ENCODE measurements around the gene DCAF7.

DCAF7 gene

GRCh38 chr17:63524051-63524450 lies 26.2 kb upstream of the DCAF7 start:
- DNase-seq (ENCODE audit: insufficient read length, low spot score) (no peak), FAIRE-seq (no peak)

DNA sequence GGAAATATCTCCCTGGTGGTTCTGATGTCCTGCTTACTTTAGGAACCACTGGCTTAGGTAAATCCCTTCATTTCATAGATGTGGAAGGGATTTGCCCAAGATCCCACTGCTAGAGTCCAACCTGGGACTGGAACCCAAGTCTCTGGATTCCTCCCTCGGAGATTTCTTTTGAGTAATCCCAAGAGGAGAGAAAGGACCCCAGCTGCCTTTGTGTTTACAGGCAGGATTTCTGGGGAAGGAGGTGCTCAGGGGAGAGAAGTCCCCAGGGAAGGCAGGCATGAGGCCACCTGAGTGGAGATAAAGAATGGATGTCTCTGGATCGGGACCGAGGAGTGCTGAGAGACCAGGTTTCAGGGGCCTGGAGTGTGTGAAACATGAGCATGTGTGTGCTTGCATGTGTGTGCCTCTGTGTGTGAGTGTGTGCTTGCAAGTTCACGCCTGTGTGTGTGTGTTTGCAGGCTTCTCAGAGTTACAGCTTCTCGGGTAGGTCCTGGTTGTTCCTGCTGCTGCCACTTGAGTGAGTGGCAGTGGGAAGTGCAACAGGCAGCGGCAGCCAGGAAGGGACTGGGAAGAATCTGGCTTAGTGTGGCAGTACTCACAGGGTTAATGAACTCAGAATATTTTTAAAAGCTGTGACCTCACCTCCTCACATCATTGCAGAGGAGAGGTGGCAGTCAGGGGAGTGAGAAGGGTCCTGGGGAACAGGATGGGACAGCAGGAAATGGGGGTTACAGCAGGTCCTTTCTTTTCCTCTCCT lies 24.9 kb upstream of the DCAF7 start:
- DNase-seq (ENCODE audit: insufficient read length, low spot score) (no peak), FAIRE-seq (no peak)

DNA sequence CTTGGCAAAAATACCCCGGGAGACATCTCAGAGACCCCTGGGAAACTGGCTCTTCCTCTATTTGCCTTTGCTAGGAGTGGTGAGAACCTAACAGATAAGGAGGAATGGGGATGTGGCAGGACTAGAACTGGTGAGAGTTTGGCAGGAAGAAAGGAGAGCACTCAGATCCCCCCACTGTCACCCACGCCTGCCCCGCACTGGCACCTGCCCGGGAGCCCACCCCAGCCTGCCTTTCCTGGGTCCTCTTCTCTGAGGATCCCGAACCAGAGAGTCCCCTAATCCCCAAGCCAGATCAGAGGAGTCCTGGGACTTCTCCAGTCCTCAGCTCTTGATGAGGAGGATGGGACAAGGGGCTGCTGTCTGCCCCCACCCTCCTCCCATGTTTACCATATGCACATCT lies 23.4 kb upstream of the DCAF7 start:
- FAIRE-seq: no peak
- no peak for DNase-seq (ENCODE audit: insufficient read length, low spot score)

DNA sequence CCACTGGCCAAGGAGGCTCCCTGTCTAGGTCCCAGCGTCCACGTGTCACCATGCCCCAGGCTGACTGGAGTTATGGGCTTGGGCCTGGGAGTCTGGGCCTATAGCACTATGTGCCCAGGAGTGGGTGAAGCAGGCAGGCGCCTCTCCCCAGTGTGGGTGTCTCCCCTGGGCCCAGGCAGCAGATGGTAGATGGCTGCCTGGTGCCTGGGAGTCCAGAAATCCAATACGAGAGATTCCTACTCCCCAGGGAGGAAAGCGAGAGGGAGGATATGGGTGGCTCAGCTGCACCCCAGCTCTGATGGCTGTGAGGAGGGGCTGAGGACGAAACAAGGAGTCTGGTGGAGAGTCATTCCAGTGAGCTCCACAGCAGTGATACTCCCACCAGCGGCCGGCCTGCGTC lies 22.1 kb upstream of the DCAF7 start:
- DNase-seq (ENCODE audit: insufficient read length, low spot score): no peak
- FAIRE-seq: no peak

DNA sequence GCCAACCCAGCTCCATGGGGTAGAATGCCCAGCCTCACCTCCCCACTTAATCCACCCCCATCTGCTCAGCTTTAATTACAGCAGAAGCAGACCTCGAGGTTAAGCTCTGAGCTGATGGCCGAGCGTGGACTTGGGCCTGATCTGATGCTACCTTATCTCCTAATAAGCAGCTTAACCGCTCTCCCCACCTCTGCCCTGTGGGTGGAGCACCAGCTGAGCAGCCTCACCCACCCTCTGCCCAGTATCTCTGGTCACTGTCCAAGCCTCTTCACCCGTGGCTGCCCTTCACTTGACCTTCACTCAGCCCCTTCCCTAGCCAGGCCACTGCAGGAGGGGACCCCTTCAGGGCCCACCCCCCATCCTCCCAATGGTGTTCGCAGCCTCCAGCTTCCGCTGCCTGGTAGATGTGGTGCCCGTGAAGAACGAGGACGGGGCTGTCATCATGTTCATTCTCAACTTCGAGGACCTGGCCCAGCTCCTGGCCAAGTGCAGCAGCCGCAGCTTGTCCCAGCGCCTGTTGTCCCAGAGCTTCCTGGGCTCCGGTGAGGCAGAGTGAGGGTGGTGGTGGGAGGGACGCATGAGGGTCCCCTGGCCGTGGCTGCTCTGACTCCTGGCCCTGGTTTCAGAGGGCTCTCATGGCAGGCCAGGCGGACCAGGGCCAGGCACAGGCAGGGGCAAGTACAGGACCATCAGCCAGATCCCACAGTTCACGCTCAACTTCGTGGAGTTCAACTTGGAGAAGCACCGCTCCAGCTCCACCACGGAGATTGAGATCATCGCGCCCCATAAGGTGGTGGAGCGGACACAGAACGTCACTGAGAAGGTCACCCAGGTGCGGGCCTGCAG lies 20.3 kb upstream of the DCAF7 start:
- FAIRE-seq (no peak), DNase-seq (ENCODE audit: insufficient read length, low spot score) (no peak)

GRCh38 chr17:63530557-63531021 lies 19.7 kb upstream of the DCAF7 start:
- no peak for DNase-seq (ENCODE audit: insufficient read length, low spot score)
- no peak for FAIRE-seq

GRCh38 chr17:63531022-63531965 lies 19.0 kb upstream of the DCAF7 start:
- DNase-seq (ENCODE audit: insufficient read length, low spot score) (no peak), FAIRE-seq (no peak)

- no peak for FAIRE-seq
- DNase-seq (ENCODE audit: insufficient read length, low spot score): no peak
These were observed 16.7 kb upstream of the DCAF7 start for GRCh38 chr17:63533433-63534077.

DNA sequence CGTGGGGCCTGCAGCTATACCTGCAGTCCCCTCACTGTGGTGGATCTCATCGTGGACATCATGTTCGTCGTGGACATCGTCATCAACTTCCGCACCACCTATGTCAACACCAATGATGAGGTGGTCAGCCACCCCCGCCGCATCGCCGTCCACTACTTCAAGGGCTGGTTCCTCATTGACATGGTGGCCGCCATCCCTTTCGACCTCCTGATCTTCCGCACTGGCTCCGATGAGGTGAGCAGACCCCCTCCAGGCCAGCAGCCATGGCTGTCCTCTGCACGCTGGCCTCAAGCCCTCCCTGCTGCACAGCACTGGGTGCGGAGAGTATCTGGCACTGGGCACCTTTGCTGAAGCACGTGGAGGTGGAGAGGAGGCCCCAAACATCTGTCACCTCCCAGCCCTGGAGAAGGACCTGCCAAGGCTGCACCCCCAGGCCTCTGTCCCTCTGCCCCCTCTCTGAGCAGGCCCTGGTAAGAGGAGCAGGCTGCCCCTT lies 16.2 kb upstream of the DCAF7 start:
- FAIRE-seq: no peak
- no peak for DNase-seq (ENCODE audit: insufficient read length, low spot score)

DNA sequence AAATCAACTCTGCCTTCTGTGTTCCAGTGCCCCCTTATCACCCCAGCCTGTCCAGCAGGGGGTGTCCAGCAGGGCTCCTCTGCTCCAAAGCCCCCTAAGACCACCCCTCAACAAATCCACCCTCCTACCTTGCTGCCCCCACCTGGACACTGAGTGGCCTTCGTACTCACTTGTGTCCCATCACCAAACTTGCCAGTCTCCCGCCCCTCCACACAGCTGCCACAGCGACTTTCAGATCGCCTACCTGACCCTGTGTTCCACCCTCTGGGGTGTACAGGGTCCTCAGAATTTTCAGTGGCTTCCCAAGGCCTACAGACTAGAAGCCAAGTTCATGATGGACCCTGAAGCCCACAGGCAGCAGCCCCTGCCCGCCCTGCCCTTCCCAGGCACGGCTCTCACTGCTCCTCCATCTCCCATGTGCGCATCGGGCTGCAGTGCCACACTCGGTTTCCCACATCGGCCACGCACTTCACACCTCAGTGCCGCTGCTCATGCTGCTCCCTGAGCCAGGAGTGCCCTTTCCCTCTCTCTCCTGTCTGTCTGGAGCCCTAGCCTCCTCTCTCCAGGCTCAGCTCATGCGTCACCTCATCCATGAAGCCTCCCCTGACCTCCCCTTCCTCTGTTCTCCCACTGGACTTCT lies 15.3 kb upstream of the DCAF7 start:
- DNase-seq (ENCODE audit: insufficient read length, low spot score): no peak
- FAIRE-seq: no peak

DNA sequence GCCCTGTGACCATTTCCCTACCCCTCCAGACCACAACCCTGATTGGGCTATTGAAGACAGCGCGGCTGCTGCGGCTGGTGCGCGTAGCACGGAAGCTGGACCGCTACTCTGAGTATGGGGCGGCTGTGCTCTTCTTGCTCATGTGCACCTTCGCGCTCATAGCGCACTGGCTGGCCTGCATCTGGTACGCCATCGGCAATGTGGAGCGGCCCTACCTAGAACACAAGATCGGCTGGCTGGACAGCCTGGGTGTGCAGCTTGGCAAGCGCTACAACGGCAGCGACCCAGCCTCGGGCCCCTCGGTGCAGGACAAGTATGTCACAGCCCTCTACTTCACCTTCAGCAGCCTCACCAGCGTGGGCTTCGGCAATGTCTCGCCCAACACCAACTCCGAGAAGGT lies 14.6 kb upstream of the DCAF7 start:
- FAIRE-seq (no peak), DNase-seq (ENCODE audit: insufficient read length, low spot score) (no peak)

DNA sequence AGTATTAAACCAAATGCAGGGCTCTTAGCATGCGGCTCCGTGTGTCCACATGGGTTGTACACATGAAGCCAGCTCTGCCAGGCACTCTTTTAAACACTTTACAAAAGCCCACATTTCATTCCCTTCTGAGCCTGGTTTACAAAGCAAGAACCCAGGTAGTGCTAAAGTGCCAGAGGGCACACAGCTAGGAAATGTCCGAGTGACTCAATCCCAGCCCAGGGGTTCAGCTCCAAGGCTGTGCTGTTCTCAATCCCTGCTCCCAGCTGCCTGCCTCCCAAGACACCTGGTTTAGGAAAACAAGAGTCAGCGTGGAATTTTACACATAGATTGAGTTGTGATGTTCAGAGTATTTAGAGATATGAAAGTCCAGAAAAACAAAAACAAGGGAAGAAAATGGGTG lies 13.3 kb upstream of the DCAF7 start:
- DNase-seq (ENCODE audit: insufficient read length, low spot score) (no peak), FAIRE-seq (no peak)

DNA sequence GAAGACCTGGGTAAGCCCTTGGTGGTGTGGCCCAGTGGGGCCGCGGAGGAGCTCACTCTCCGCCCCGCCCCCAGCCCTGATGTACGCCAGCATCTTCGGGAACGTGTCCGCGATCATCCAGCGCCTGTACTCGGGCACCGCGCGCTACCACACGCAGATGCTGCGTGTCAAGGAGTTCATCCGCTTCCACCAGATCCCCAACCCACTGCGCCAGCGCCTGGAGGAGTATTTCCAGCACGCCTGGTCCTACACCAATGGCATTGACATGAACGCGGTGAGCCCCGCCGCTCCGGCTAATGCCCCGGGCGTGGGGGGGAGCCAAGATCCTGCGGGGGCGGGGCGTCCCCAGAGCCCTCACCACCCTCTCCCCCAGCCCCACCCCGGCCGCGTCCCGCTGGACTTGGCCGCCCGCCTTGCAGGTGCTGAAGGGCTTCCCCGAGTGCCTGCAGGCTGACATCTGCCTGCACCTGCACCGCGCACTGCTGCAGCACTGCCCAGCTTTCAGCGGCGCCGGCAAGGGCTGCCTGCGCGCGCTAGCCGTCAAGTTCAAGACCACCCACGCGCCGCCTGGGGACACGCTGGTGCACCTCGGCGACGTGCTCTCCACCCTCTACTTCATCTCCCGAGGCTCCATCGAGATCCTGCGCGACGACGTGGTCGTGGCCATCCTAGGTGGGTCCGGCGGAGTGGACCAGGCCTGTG lies 12.1 kb upstream of the DCAF7 start:
- FAIRE-seq (no peak), DNase-seq (ENCODE audit: insufficient read length, low spot score) (no peak)

DNA sequence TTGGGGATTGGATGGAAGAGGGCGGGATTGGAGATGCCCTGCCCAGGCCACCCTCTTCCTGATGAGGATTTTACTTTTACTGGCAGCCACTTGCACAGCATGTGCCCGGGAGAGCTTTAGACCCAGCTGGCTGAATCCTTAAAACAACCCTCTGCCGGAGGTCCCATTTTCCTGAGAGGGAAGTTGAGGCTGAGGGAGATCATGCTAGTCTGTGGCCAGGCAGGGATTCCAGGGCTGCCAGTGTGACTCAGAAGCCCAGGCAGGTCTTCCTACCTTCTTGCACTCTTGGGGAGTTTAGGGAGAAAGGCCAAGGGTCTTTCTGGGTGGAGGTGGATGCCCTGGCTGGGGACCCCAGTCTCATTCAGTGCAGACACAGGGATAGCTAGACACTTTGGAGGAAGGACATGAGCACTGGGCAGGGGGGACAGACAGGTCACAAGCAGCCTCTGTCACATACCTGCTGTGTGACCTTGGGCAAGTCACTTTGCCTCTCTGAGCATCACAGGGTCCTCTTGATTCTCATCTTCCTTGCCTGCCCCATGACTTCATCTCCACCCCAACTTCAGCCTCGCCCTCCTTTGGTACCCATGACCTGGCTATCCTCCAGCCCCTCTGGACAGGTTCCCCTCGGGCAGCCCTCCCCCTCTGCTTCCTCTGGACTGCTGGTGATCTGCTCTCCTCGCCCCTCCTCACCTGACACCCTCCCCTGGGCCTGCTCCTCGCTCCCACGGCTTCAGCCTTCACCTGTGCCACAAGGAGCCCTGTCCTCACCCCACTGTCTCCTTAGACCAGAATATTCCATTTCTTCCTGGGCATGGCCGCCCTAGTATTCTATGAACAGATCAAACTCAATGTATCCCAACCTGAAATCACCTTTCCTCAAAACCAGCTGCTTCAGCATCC lies 11.3 kb upstream of the DCAF7 start:
- FAIRE-seq (no peak), DNase-seq (ENCODE audit: insufficient read length, low spot score) (no peak)

DNA sequence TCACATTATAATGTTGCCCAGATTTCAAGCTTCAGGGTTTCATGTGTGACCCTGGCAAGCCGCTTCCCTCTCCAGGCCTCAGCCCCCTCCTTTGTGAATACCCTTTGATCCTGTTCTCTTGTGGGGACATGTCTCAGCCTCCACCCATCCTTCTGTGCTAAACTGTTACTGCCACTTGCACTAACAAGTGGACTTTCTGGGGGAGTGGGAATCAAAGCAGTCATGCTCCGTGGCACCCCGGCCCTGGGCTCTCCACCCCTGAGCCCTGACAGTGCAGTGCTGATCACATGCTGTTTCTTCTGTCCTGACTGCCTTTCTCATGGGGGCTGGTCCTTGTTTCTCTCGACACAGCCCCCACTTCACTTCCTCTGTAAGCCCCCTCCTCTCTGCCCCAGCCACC lies 9.7 kb upstream of the DCAF7 start:
- no peak for FAIRE-seq
- DNase-seq (ENCODE audit: insufficient read length, low spot score): no peak

GRCh38 chr17:63542218-63542545 lies 8.1 kb upstream of the DCAF7 start:
- no peak for FAIRE-seq

DNA sequence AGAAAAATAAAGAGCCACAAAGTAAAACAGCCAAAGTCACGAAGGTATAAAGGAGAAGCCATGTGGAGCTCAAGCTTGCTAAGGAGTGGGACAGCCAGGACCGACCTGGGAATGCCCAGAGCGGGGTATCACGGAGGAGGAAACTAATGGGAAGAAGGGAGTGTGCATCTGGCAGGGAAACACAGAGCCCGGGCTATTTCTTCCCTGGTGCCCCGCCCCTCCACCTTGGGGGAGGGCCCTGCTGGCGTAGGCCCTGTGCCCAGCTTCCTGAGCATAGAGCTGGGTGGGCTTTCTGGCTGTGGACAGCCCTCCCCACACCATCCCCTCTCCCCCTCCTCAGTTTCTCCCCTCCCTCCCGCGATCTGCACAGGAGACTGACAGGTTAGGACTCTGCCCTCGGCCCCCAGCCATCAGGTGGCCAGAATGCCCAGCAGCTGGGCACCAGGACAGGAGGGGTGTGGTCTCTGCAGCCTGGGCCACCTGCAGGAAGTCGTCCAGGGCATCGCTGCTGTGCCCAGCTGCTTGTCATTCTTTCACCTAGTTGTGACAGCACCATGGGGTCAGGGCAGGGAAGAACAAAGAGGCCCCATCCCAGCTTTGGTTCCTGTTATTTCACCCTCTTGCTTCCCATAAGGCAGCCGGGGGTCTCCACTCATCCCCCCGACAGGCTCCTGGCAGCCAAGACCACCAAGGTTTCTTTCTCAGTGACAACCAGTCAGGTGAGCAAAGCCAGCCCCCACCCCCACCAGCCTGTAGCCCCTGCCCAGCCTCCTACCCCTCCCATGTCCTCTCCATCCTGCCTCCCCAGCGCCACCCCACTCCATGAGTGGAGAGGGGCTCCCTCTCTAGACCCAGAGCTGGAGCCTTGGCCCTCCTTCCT lies 7.1 kb upstream of the DCAF7 start:
- FAIRE-seq: no peak

More at GRCh38 chr17:63542218-63542545, 8.1 kb upstream of the DCAF7 start:
- no peak for DNase-seq (ENCODE audit: insufficient read length, low spot score)

More for the DNA sequence above, 7.1 kb upstream of the DCAF7 start:
- DNase-seq (ENCODE audit: insufficient read length, low spot score): no peak
